ENCODE results near the gene PKNOX2.

Gene PKNOX2

DNA sequence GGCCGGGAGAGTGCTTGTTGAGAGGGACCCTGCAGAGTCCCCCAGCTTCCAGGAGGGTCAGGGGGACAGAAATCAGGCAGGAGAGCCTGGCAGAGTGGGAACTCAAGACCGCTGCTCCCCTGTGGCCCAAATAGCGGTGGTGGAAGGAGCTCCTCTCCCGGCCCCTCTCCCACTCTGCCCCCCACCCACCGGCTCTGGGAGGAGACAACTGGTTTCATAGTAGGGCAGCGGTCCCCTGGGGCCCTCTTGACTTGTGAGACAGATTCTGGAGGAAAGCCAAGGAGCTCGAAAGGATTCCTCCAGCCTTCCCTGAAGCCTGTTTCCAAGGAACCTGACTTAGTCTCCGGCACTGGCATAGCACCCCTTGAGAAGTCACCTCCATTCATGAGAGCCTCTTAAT lies 10.1 kb downstream of the PKNOX2 start:
- FAIRE-seq: no peak

DNA sequence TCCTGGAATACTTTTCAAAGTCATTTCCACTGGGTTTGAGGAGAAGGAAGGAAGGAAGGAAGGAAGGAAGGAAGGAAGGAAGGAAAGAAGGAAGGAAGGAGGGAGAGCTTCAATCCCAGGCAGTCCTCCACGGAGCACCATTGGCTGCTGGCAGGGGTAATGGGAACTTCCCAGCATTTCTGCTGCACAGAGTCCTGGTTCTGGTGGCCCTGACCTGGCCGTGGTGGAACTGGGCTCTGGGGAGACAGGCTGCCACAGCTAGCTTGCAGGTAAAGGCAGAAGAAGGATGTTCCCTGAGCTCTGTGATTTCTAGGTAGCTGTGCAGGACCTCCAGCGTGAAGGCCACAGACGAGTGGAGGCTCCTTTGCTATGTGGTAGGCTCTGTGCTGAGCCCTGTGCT lies 10.6 kb downstream of the PKNOX2 start:
- no peak for FAIRE-seq

GRCh38 chr11:125175896-125176575 lies 11.5 kb downstream of the PKNOX2 start:
- FAIRE-seq: no peak

GRCh38 chr11:125176866-125177265 lies 12.3 kb downstream of the PKNOX2 start:
- FAIRE-seq: no peak

DNA sequence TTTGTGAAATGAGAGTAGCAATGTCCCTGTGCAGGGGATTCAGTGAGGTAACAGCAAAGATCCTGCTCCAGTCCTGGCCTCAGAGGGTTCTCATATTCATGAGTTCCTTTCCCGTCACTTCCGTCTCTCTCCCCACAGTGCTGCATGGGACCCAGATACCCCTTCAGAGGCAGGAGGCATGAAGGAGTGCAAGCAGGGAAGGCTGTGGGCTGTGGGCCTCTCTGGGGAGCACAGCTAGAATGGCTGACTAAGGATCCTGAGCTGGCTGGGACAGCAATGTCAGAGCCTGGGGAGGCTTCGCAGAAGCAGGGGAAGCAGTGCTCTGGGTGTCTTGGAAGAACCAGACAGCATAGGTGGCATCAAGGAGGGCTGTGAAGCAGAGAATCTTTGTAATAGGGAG lies 13.0 kb downstream of the PKNOX2 start:
- FAIRE-seq: no peak

DNA sequence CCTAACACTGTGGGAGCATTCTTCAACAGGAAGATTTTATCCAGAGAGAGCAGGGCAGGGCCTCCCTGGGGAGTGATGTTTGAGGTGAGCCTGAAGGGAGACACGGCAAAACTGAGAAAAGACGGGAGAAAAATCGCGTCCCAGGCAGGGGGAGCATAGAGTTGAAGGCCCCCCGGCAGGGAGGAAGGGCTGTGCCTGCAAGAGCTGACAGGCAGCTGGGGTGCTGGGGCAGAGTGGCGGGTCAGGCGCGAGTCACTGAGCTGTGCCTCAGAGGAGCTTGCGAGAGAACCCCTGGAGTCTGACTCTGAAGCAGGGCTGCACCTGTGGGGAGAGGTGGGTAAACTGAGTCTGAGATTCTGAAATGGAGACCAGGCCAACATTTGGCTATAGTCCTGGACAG lies 14.8 kb downstream of the PKNOX2 start:
- FAIRE-seq: no peak

GRCh38 chr11:125179895-125180294 lies 15.3 kb downstream of the PKNOX2 start:
- FAIRE-seq: no peak

DNA sequence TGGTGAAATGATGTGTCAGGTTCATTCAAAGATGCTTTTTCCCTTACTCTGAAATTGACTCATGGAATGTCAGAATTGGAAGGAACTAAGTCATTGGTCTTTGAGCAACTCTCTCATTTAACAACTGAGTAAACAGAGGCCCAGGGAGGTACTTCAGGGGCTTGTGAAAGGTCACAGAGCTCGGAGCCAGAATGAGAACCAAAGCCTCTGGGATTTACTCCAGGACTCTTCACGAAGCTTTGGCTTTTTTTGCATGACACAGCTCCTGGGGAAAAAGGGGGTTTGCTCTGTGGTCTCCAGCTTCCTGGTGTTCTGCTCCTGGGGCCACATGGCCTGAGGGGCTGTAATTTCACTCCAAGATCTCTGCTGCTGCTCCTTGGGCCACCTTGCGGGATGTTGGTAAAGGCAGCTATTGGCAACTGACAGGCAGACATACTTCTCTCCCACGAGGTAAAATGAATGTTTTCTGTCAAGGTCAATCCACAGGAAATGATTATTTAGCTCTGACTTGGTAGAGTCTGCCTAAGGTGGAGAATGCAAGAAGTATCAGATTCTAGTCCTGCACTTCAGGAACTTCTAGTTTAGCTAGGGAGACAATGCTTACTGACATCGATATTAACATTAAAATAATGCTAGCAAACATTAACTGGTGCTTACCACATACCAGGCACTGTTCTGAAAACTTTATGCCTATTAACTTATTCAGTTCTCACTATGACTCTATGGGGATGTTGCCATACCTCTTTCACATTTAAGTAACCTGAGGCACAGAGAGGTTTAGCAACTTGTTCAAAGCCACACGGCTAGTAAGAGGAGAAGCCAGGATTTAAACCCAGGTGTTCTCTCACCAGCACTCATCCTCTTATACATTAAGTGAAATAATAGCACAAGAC lies 16.1 kb downstream of the PKNOX2 start:
- no peak for FAIRE-seq

- FAIRE-seq: no peak
Measured at GRCh38 chr11:125182573-125182972, 18.0 kb downstream of the PKNOX2 start.

DNA sequence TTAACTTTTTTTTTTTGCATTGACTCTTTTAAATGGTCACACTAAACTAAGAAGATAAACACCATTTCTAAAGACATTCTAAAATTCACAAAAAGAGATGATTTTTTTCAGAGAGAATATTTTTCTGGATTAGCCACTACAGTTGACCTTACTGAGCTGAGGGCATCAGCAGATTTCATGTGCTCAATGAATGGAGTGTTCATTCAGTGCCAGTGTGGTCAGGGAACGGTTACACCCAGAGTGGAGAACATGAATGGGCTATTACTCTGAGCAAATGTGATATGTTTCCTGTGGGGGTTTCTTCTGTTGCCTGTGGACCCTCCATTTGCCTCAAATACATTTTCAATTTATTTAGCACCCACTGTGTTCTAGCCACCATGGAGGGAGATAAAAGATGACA lies 19.1 kb downstream of the PKNOX2 start:
- FAIRE-seq: no peak

GRCh38 chr11:125188021-125188420 lies 23.5 kb downstream of the PKNOX2 start:
- no peak for FAIRE-seq

DNA sequence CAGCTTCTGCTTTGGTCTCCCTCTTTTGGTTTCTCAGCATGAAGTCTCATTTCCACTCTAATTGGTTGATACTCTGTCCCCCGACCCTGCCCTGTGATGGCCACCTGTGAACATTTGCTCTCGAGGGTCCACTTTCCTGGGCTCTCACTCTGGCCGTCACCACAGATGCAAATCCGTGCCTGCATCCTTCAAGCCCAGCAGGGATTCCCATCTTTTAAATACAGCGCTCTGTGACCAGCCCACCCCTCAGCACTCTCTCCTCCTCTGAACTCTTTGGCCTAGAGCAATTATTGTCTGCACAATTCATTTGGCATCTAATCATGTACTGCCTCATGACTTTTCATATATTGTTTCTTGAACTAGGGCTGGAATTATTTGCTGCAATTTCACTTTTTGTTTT lies 26.0 kb downstream of the PKNOX2 start:
- FAIRE-seq: no peak

GRCh38 chr11:125192183-125192582 lies 27.6 kb downstream of the PKNOX2 start:
- FAIRE-seq: no peak

GRCh38 chr11:125192717-125193415 lies 28.3 kb downstream of the PKNOX2 start:
- FAIRE-seq: no peak

DNA sequence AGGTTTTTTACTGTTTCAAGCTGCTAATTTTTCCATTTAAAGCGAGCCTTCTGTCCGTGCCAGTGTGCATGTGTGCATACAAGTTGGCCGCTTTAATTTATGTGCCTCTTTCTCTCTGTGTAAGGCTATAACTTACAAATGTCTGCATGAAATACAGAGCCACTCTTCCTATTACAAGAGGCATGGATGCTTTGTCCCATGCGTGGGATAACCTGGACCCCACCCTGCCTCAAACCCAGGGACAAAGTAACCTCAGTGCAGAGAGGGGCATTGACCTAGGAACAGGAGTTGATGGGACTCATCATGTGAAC lies 28.8 kb downstream of the PKNOX2 start:
- FAIRE-seq: no peak

- no peak for FAIRE-seq
Measured at GRCh38 chr11:125193841-125194240, 29.3 kb downstream of the PKNOX2 start.

DNA sequence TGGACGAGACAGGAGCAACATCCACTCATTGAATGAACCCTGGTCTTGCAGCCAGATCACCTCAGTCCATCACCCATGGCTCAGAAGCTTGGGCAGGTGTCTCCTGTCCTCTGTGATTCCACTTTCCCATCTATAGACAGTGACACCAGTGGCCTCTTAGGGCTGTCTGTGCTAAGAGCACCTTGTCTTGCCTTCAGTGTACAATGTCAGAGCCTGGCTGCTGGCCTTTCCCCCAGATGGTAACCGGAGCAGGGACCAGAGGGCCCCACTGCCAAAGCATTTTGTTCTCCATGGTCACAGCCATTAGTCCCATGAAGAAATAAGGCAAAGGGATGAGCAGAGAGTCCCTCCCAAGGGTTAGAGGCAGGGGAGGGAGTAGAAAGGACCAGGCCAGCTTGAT lies 35.4 kb downstream of the PKNOX2 start:
- no peak for FAIRE-seq

- no peak for FAIRE-seq
Measured at GRCh38 chr11:125200441-125200840, 35.9 kb downstream of the PKNOX2 start.

DNA sequence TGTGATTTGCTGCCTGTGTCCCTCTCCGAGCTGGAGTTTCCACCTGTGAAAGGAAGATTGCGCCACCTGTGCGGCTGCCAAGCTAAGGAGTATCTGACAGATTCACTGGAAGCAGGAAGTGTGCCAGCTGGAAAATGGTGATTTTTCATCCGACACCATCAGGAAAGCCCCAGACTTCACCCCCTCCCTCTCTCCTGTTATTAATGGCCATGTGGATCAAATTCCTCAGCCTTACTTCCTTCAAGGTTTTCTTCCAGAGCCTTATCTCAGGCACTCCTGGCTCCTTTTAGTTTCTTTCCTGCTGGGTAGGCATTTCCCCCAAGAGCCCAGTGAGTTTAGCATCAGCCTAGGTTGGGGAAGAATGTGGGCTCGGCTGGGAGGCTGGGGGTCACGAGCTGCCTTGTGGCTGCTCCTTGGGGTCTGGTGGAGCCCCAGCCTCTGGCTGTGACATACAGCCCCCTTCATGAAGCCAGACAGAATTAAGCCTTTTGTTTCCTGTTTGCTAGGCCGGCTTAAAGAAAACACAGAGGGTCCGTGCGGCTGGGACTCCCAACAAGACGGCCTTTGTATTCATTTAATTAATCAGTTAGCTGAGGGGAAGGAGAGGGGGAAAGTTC lies 37.1 kb downstream of the PKNOX2 start:
- FAIRE-seq: no peak

GRCh38 chr11:125202362-125202880 lies 37.9 kb downstream of the PKNOX2 start:
- no peak for FAIRE-seq

DNA sequence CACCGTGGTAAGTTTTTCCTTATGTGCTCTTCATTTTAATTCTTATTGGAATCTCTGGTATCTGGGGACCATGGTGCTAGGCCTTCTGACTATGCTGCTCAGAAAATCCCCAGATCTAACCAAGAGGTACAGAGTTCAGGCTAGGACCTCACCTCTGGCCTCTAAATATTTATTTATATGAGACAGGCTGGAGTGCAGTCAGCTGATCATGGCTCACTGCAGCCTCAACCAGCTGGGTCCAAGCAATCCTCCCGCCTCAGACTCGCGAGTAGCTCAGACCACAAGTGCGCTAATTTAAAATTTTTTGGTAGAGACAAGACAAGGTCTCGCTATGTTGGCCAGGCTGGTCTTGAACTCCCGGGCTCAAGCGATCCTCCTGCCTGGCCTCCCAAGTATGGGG lies 38.4 kb downstream of the PKNOX2 start:
- FAIRE-seq: no peak

DNA sequence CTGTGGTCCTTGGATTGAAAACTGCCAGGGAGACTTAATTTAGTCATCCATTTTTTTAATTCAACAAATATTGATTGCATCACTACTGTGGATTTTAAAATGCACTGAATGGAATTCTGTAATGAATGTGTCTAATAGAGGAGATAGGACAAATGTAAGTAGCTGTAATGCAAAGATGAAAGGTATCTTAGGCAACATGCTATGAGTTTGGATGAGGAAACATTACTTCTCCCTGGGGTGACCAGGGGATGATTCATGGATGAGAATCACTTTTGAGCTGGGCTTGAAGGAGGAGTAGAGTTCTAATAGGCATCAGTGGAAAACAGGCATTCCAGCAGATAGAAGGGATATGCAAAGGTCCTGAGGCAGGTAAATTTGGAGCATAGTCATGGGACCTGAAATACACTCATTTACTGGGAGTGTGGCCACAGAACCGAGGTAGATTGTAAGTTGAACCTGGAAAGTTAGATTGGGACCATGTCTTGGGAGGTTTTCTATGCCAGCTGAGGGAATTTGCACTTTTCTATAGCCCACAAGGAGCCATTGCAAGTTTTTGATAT lies 43.4 kb downstream of the PKNOX2 start:
- no peak for FAIRE-seq

GRCh38 chr11:125210066-125210465 lies 45.5 kb downstream of the PKNOX2 start:
- FAIRE-seq: no peak

Data from colon (tissue), 2 donors.